Fibroblast of the aortic adventitia (primary cell): ENCODE data around the gene ADAD2. TPM values are rescaled to one million over a fixed set of nuclear protein-coding genes. Genes with fewer than 3 reads are reported as not detected.

Experiments used
- DNase-seq: peaks from one replicate; pipeline ENCODE4 v3.0.0-alpha.2; 2010; ENCODE audit warnings: low read depth
- H3K4me3 ChIP-seq: 2 replicates; pipeline ENCODE4 v1.5.1; 2011; ENCODE audit warnings: low read depth, mild to moderate bottlenecking, control low read depth, low read length, moderate library complexity
- total RNA-seq: library from RNA; depleted of rRNA; stranded (reverse); fragments of >200 nt; gene quantifications from 2 replicates; pipeline ENCODE4 v1.2.3, GENCODE V29; 2012; ENCODE audit warnings: low replicate concordance
- TF ChIP-seq, protein P1 (sequence below): IDR thresholded peaks from 2 replicates; pipeline ENCODE4 v1.5.1; 2011; ENCODE audit warnings: mild to moderate bottlenecking, low read length, control low read depth, inconsistent platforms; ENCODE audit not compliant: insufficient read depth

Gene ADAD2
- not detected in 2 replicates for total RNA-seq

DNA sequence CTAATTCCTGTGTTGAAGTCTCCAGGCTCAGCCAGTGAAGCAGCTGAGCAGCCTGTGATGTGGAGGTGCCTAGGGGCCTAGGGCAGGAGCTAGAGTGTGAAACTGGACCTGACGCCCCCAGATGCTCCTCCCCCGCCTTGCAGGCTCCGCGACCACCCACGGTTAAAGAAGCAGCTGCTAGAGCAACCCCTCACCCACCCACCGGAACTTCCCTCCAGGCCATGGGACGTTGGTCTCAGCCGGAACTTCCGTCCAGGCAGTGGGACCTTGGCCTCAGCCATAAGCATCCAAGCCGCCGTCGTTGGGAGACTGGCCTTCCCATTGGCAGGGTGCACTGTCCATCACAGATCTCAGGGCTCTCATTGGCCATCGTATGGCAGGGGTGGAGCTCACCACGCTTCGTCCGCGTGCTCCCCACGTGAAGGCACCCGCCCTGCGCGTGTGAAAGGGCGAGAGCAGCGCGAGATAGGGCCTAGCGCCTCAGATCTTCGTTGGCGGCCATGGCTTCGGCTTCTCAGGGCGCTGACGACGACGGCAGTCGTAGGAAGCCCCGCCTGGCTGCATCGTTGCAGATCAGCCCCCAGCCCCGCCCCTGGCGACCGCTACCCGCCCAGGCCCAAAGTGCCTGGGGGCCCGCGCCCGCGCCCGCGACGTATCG is at the start of gene ADAD2:
TSS of gene ADAD2 (plus strand) at position 427 of the 658 bp plus-strand sequence. CDS start at position 501, 74 bp downstream.
- TF ChIP-seq, protein P1, sequence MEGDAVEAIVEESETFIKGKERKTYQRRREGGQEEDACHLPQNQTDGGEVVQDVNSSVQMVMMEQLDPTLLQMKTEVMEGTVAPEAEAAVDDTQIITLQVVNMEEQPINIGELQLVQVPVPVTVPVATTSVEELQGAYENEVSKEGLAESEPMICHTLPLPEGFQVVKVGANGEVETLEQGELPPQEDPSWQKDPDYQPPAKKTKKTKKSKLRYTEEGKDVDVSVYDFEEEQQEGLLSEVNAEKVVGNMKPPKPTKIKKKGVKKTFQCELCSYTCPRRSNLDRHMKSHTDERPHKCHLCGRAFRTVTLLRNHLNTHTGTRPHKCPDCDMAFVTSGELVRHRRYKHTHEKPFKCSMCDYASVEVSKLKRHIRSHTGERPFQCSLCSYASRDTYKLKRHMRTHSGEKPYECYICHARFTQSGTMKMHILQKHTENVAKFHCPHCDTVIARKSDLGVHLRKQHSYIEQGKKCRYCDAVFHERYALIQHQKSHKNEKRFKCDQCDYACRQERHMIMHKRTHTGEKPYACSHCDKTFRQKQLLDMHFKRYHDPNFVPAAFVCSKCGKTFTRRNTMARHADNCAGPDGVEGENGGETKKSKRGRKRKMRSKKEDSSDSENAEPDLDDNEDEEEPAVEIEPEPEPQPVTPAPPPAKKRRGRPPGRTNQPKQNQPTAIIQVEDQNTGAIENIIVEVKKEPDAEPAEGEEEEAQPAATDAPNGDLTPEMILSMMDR = no peak
- H3K4me3 ChIP-seq = no peak within 1 kb of the TSS
- DNase-seq = no peak

DNA sequence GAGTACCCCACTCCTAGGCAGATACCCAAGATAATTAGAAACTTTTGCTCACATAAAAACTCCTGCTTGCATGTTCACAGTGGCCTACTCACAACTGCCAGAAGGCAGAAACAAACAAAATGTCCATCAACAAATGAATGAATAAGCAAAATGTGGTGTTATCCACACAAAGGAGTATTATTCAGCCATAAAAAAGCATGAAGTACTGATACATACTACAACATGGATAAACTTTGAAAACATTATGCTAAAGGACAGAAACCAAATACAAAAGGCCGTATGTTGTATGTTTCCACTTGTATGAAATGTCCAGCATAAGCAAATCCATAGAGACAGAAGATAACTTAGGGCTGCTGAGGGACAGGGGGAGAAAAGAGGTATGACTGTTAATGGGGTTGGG is 47.9 kb upstream of the ADAD2 start:
- DNase-seq = no peak
- TF ChIP-seq, protein P1 = no peak
- H3K4me3 ChIP-seq = no peak overlapping the region

DNA sequence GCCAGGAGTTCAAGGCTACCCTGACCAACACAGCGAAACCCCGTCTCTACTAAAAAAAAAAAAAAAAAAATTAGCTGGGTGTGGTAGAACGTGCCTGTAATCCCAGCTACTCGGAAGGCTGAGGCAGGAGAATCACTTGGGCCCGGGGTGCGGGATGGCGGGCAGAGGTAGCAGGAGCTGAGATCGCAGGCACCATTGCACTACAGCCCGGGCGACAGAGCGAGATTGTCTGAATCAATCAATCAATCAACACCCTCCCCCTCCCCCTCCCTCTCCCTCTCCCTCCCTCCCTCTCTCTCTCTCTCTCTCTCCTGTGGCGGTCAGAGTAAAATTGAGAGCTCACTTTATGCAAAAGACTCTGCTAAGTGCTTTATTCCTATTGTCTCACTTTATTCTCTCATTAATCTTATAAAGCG is 47.2 kb upstream of the ADAD2 start:
- H3K4me3 ChIP-seq = peak overlapping the region; percentile 86
- DNase-seq = no peak
- TF ChIP-seq, protein P1 = no peak

DNA sequence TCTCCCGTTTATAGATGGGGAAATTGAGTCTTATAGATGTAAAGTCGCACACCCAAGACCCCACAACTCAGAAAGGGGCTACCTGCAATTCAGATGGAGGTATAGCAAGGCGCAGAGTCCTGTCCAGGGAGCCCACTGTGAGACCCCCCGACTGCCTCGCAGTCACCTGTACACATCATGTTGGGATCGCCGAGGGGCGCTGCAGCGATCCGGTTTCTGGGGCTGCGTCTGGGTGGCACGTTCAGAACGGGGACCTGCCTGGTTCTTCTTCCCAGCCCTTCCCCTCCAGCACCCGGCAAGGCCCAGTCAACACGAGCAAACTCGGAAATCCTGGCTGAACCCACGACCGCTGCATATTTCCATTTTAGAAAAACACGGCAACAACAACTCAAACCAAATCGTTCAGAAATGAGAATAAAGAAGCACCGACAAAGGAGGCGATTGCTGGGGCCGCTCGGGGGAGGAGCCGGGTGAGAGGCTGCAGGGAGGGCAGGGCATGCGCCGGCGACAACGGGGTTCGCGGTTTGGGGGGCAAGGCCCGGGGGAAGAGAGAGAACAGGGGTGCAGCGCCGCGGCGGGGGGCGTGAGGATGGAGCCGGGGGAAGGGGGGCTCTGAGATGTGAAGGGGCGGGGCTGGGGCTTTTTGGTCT is 46.6 kb upstream of the ADAD2 start:
- peak overlapping the region; percentile 86 for H3K4me3 ChIP-seq
- peak; percentile 10 for DNase-seq
- TF ChIP-seq, protein P1 = no peak

DNA sequence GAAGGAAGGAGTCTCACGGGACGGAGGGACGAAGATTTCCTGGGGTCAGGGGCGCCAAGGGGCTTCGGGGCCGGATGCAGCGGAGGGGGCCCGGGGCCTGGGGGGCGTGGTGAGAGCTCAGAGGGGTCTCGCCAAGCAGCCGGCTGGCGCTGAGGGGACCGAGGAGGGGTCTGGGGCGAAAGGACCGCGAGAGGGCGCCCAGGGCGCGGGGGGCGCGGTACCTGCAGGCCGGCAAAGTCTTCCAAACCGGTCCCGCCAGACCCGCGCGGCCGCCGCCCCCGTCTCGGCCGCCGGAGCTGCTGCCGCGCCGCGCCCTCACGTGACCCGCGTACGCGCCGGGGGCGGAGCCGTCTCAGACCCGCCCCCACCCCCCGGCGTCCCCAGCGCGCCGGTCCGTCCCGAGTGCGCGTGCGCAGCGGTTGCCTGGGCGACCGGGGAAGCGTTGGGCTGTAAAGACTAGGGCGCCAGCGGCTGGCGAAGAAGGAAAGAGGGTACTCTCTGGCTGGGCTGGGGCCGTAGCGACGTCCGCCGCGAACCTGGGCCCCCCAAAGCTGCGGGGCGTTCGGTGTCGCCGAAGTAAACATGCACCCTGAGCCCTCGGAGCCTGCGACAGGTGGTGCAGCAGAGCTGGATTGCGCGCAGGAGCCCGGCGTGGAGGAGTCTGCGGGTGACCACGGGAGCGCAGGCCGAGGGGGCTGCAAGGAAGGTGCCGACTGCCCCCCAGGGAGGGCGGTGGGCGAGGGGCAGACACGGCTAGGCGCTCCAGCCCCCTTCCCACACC is 45.9 kb upstream of the ADAD2 start, which contains the start of the genes DNAAF1 and HSDL1:
TSS of gene DNAAF1 (plus strand) at position 450 of the 781 bp plus-strand sequence. CDS start at position 583, 133 bp downstream.
TSS of gene HSDL1 (minus strand) at position 319 of the 781 bp plus-strand sequence. CDS start 13,856 bp downstream, outside the sequence.
- peak within 1 kb of the TSS; percentile 86 for H3K4me3 ChIP-seq
- DNase-seq = peak; percentile 72
- TF ChIP-seq, protein P1 = no peak

DNA sequence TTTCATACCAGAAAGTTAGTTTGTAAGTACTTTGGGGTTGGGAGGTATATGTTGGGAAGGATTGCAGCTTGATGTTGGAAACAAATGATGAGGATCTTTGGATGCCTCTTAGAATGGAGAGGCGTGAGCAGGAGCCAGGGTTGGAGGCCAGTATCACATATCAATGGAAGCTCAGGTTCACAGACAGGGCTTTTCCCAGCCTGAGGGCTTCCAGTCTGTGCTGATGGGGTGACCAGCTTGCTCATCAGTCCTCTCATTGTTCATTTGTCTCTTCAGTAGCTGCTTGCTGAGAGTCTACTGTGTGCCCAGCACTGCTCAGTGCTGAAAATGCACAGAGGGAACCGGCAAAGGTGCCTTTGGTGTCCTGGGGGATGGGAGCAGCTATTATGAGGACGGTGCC is 40.0 kb upstream of the ADAD2 start:
- no peak overlapping the region for H3K4me3 ChIP-seq
- DNase-seq = no peak
- TF ChIP-seq, protein P1 = no peak
